ENCODE measurements around the gene THOC2.
"Not testable (repeated sequence)": the region's sequence is repeated elsewhere in the genome, so short reads cannot be mapped to it uniquely, and the experiment has no call there.

Gene THOC2

DNA sequence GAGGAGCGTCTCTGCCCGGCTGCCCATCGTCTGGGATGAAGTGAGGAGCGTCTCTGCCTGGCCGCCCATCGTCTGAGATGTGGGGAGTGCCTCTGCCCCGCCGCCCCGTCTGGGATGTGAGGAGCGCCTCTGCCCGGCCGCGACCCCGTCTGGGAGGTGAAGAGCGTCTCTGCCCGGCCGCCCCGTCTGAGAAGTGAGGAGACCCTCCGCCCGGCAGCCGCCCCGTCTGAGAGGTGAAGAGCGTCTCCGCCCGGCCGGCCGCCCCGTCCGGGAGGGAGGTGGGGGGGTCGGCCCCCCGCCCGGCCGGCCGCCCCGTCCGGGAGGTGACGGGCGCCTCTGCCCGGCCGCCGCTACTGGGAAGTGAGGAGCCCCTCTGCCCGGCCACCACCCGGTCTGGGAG lies 1.2 kb upstream of the THOC2 start:
- not testable (repeated sequence) for DNase-seq

DNA sequence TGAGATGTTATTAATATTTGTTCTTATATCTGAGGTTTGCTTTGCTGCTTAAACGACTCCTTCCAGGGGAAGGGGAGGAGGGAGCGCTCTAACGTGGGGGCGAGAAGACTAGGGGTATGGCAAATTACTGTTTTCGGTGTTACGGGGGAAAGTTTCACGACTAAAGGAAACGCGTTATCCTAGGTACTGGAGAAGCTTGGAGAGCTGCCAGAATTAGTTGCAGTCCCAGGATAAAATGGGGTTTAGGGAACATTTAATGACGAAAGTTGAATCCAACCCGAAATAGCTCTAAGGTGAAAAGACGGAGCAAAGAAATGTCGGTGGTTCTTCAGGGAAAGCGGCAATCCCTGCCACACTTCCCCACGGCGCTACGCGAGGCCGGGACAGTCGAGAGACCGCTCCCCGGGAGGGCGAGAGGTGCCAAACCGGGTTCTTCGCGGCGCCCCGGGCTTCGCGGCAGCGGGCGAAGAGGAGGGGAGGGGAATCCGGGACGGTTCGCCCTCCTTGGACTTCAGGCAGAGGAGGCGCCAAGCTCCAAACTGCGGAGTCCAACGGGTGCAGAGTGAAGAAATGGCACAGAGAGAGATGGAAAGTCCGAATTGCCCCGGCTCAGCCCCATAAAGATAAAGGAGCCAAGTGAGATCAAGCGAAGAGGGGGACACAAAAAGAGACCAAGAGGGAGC lies 724 bp downstream of the THOC2 start:
- DNase-seq = peak; percentile 7

DNA sequence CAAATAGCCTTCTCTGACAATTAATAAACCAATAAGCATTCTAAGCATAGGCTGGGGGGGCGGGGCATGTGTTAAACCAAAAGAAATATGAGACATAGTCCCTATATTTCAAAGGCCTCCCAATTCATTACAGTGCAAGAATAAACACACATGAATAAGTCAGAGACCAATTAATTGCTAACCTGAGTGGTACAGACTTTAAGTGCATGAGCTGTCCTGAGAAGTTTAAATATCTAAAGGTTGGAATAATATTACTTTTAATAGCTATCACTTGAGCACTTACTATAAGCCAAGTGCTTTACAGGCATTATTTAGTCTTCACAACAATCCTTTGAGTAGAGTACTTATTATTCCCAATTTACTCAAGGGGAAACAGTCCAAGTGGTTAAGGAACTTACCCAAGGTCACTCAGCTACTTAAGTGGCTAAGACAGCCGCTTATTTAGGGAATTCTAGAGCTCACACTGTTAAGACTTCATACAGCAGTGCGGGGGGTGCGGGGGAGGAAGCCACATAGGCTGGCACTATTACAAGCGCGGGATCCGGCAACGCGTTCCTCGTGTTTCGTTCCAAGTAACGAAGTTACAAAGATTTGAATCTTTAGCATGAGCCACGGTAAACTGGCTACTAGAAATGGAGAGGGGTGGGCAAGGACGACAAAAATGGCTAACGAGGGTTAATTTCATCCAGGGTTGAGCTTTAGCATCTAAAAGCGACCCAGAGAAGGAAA lies 1.4 kb downstream of the THOC2 start:
- DNase-seq = peak; percentile 7

DNA sequence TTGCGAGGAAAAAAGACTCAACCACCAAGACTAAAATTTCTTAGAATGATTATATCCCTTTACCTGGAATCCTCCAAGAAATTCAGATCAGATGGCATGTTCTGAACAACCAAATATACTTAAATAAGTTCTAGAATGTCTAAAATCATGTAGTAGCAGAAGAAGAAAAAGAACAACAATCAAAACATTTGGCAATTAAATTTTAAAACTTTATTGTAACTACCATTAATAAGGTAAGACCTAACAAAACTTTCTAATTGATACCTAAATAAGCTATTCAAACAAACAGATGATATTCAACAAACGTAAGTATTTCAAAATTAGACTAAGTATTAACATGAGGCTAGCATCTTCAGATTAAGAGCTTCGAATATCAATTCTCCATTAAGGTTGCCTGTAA lies 4.3 kb downstream of the THOC2 start:
- no peak for DNase-seq

DNA sequence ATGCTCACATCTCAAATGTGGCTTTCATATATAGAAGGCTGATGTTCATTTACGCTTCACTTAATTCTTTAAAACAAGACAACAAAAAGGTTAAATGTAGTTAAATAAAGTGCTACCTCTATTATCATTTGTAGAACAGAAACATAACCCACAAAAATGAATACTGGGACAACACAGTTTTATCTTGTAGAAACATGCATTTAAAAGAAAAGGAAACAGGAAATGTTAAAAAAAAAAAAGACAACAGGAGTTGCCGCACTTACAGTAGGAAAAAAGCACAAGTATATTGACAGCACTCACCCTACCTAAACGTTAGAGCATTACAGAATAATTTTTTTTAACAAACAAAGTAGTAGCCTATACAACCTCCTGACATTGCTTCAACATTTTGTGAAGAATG lies 4.8 kb downstream of the THOC2 start:
- DNase-seq = no peak

DNA sequence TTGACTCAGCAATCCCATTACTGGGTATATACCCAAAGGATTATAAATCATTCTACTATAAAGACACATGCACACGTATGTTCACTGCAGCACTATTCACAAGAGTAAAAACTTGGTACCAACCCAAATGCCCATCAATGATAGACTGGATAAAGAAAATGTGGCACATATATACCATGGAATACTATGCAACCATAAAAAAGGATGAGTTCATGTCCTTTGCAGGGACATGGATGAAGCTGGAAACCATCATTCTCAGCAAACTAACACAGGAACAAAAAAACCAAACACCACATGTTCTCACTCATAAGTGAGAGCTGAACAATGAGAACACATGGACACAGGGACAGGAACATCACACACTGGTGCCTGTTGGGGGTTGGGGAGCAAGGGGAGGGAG lies 10.7 kb downstream of the THOC2 start:
- not testable (repeated sequence) for DNase-seq

DNA sequence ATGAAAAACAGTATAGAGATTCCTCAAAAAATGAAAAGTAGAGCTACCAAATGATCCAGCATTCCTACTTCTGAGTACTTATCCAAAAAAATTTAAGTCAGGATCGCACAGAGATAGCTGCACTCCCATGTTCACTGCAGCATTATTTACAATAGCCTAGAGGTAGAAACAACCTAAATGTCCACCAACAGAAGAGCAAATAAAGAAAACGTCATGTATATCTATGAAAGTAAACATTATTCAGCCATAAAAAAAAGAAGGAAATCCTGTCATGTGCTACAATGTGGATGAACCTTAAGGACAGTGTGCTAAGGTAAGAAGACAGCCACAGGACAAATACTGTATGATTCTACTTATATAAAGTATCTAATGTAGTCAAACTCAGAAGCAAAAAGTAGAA lies 12.4 kb downstream of the THOC2 start:
- no peak for DNase-seq

DNA sequence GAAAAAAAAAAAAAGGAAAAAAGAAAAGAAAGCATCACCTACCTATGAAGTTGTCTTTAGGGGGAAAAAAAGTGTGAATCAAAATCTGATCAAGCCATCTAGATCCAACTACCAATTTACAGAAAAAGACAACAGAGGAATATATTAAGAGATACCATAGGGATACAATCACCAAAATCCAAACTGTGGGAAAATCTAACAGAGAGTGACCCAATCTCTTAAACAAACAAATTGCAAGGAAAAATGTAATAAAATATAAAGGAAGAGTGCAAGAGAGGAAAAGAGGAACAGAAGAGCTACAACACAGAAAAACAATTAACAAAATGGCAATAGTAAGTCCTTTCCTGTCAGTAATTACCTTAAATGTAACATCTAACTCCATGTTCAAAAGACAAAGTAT lies 19.0 kb downstream of the THOC2 start:
- no peak for DNase-seq

DNA sequence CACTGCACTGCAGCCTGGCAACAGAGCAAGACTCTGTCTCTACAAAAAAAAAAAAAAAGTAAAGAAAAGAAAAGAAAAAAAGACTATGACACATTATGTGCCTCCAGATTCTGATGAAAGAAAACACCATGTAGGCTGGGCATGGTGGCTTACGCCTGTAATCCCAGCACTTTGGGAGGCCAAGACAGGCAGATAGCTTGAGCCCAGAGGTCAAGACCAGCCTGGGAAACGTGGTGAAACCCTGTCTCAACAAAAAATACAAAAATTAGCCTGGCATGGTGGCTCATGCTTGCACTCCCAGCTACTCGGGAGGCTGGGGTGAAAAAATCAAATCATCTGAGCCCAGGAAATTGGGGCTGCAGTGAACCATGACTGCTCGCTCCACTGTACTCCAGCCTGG lies 19.4 kb downstream of the THOC2 start:
- no peak for DNase-seq

DNA sequence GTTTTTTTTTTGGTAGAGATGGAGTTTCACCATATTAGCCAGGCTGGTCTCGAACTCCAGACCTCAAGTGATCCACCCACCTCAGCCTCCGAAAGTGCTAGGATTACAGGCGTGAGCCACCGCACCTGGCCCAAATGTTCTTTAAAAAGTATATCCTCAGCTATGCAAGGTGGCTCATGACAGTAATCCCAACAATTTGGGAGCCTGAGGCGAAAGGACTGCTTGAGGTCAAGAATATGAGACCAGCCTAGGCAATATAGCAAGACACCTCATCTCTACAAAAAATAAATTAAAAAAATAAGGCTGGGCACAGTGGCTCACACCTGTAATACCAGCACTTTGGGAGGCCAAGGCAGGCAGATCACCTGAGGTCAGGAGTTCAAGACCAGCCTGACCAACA lies 21.7 kb downstream of the THOC2 start:
- DNase-seq = not testable (repeated sequence)

DNA sequence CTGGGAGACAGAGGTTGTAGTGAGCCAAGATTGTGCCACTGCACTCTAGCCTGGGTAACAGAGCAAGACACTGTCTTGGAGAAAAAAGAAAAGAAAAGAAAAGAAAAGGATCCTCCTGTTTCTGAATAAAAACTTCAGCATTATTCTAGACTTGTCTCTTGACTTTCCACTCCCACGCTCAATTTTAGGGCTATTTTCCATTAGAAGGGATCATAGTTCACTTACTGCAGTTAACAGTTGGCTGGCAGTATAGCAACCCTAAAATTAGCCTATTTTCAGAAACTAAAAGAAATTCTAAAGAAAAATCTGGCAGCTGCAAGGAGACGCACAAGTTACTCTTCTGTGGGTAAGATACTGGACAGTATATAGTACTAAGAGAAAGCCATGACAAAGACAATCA lies 28.1 kb downstream of the THOC2 start:
- DNase-seq = no peak

DNA sequence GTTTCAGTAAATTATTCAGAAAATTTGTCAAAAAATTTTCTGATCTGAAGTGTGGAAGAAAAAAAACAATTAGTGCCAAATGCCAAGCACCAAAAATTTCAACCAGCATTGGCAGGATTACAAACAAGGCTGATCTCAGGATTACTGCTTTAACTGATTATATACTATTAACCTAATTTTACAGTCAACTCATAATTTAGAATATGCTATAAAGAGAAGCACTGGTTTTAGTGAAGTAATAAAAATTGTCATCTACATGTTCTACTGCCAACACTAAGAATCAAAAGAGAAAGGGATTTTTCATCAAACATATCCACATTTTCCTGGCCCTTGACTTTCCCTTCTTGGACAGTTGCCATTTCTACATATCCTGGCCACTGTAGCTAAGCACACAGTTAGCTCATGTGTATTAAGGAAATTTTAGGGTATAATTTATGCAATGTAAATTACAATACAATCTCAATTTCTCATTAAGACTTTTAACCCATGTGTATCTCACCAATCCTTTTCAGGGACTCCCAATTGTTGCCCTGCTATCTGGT lies 33.8 kb downstream of the THOC2 start:
- DNase-seq = no peak

DNA sequence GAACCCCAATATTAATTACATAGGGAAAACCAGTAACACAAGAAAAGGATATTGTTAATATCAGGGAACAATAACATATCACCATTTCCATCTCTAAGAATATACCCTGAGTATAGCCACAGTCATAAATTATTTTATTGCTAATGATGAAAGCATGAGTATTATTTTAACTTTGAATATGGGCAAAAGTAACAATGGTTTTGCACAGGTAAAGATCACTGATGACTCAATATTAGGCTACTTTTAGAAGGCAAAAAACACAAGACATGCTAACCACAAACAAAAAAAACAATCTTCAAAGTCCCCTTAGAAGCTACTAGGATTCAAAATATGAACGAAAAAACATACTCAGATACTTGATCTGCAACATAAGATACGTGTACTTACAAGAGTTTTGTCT lies 36.5 kb downstream of the THOC2 start:
- no peak for DNase-seq

DNA sequence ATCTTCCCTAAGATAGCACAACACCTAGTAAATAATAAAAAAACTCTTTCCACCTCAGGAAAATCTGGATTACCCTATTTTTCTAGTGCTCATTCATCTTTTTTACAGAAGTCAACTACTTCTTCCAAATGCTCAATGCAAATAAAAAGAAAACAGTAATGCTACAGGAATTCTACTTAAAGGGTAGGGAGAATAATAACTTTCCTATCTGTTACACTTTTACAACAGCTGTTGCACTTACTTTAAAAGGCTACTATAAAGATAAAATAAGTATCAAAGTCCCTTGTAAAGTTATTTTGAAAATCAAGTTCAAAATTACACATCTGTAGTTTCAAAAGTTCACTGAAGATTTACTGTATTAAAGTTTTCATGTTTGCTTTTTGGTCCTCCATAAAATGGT lies 37.6 kb downstream of the THOC2 start:
- no peak for DNase-seq

DNA sequence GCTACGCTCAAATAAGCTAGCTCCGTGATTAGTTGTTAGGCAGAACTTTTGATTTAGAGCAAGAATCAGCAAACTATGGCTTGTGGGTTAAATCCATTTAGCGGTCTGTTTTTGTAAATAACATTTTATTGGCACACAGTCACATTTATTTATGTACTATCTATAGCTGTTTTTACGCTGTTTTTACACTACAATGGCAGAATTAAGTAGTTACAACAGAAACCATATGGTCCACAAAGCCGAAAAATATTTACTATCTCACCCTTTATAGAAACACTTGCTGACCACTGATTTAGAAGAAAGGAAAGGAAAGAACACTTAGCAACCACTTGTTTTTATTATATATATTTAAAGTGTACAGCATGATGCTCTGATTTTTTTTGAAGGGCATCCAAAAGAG lies 41.1 kb downstream of the THOC2 start:
- DNase-seq = no peak

DNA sequence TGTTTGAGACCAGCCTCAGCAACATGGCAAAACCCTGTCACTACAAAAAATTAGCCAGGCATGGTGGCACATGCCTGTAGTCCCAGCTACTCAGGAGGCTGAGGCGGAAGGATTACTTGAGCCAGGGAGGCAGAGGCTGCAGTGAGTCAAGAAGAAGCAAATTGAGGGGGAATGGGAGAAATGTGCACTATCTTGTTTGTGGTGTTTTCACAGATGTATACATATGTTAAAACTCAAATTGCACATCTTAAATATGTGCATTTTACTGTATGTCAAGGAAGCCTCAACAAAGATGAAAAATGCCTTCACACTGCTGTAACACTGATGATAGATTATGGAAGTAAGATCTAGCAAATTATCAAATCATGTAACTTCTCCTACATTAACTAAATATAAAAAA lies 44.3 kb downstream of the THOC2 start:
- DNase-seq = no peak

DNA sequence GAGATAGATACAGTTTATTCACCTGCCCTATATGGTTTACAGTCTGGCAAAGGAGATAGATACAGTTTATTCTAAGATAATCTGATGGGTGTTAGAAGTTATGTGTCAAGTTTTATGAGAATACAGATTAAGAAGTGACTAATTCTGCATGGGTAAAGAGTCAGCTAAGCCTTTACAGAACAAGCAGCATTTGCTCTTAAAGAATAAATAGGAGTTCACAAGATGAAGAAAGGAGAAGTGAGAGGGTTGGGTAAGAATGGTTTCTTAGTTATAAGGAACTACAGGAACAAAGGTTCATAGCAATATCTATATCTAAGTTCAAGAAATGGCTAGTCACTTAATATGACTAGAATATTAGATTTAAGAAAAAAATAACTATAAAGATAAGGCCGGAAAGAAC lies 47.6 kb downstream of the THOC2 start:
- no peak for DNase-seq

DNA sequence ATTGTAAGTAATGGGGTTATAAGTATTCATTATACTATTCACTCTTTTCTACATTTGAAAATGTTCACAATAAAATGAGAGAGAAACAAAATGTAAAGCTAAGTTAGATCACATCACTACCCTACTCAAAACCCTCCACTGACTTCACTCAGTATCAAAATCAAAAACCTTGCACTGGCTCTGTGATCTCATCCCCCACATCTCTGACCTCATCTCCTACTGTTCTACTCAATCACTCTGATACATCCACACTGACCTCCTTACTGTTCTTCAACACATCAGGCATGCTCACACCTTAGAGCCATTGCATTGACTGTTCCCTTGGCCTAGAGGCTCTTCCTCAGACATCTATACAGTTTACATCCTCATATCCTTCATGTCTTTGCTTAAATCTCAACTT lies 50.7 kb downstream of the THOC2 start:
- DNase-seq = no peak

DNA sequence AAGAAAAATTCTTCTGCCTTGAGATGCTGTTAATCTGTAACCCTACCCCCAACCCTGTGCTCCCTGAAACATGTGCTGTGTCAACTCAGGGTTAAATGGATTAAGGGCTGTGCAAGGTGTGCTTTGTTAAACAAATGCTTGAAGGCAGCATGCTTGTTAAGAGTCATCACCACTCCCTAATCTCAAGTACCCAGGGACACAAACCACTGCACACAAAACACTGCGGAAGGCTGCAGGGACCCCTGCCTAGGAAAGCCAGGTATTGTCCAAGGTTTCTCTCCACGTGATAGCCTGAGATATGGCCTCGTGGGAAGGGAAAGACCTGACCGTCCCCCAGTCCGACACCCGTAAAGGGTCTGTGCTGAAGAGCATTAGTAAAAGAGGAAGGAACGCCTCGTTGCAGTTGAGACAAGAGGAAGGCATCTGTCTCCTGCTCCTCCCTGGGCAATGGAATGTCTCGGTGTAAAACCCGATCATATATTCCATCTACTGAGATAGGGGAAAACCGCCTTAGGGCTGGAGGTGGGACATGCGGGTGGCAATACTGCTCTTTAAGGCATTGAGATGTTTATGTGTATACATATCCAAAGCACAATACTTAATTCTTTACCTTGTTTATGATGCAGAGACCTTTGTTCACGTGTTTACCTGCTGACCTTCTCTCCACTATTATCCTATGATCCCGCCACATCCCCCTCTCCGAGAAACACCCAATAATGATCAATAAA lies 53.0 kb downstream of the THOC2 start:
- not testable (repeated sequence) for DNase-seq

DNA sequence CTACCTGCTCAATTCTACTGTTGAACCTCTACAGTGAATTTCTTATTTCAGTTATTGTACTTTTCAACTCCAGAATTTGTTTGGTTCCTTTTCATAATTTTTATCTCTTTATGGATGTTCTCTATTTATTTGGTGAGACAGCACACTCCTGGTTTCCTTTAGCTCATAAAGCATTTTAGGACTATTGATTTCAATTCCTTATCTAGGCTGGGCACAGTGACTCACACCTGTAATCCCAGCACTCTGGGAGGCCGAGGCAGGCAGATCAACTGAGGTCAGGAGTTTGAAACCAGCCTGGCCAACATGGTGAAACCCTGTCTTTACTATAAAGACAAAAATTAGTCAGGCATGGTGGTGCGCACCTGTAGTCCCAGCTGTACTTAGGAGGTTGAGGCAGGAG lies 57.7 kb downstream of the THOC2 start:
- no peak for DNase-seq

DNA sequence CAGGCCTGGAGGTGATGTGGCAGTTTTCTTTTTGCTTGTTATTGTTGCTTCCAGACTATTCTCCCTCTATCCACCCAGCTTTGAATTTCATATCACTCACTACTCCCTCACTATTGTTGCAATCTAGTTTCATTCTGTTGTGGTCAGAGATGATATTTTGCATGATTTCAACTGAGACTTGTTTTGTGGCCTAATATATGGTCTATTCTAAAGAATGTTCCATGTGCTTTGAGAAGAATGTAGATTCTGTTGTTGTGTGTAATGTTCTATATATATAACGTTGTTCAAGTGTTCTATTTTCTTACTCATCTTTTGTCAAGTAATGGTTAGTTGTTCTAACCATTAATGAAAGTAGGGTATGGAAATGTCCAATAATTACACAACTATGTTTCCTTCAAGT lies 59.0 kb downstream of the THOC2 start:
- DNase-seq = peak; percentile 6

DNA sequence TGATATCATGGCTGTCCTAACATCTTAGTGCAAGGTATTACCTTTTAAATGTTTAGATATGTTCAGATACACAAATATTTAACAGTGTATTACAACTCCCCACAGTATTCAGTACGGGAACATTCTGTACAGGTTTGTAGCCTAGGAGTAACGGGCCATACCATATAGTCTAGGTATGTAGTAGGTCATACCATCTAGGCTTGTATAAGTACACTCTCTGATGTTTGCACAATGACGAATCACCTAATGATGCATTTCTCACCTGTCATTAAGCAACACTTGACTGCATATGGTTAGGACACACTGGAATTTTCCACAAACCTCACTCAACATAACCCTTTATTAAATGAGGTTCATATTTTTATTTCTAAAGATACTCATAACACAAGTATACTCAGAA lies 67.7 kb downstream of the THOC2 start:
- DNase-seq = peak; percentile 1

DNA sequence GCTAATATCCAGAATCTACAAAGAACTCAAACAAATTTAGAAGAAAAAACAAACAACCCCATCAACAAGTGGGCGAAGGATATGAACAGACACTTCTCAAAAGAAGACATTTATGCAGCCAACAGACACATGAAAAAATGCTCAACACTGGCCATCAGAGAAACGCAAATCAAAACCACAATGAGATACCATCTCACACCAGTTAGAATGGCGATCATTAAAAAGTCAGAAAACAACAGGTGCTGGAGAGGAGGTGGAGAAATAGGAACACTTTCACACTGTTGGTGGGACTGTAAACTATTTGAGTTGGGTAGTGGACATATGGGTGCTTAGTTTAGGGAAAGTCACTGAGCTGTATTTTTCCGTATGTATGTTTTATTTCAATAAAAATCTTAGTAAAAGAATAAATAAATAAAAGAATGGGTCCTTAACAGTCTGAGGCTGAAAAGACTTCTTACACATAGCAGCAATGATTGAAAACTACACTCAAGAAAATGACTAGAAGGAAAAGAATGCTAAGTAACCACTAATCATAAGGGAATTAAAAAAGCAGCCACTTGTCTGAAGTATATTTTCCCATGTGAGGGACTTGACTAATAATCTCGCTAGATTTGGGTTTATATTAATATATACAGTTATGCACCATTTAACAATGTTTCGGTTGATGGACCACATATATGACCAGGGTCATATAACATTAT lies 68.2 kb downstream of the THOC2 start:
- DNase-seq = peak; percentile 44
